Osteocyte (in vitro differentiated cells): ENCODE results near the gene NUCB2. TPM values are rescaled to one million over a fixed set of nuclear protein-coding genes. Genes with fewer than 3 reads are reported as not detected.

Source experiments
- DNase-seq: peaks from one replicate; pipeline ENCODE4 v3.0.0; 2021; ENCODE audit warnings: mixed read lengths; ENCODE audit not compliant: unreplicated experiment; ENCODE audit errors: extremely low spot score
- H3K27ac Mint-ChIP-seq: one replicate; pipeline ENCODE4 v1.8.0; 2021; ENCODE audit warnings: mild to moderate bottlenecking, mixed read lengths; ENCODE audit not compliant: unreplicated experiment
- H3K27me3 Mint-ChIP-seq: one replicate; pipeline ENCODE4 v1.8.0; 2021; ENCODE audit warnings: mixed read lengths; ENCODE audit not compliant: unreplicated experiment
- H3K36me3 Mint-ChIP-seq: one replicate; pipeline ENCODE4 v1.8.0; 2021; ENCODE audit warnings: mixed read lengths; ENCODE audit not compliant: unreplicated experiment
- H3K4me1 Mint-ChIP-seq: one replicate; pipeline ENCODE4 v1.8.0; 2021; ENCODE audit warnings: mixed read lengths; ENCODE audit not compliant: unreplicated experiment
- H3K4me3 Mint-ChIP-seq: one replicate; pipeline ENCODE4 v1.8.0; 2021; ENCODE audit warnings: mild to moderate bottlenecking, moderate library complexity, mixed read lengths; ENCODE audit not compliant: unreplicated experiment
- H3K9me3 Mint-ChIP-seq: one replicate; pipeline ENCODE4 v1.8.0; 2021; ENCODE audit warnings: mixed read lengths; ENCODE audit not compliant: unreplicated experiment
- total RNA-seq: library from RNA; stranded (reverse); gene quantifications from 2 replicates; pipeline ENCODE4 v1.2.1, GENCODE V29; 2021
- TF ChIP-seq, protein P1 (sequence below): fragments of 200-600 bp; sonication (generic); IDR thresholded peaks from 2 replicates; pipeline ENCODE4 v1.5.0; 2021; ENCODE audit warnings: antibody characterized with exemption, mild to moderate bottlenecking, moderate library complexity

NUCB2 gene
- total RNA-seq, 1 donor from 2014 or later = 78.8 TPM

DNA sequence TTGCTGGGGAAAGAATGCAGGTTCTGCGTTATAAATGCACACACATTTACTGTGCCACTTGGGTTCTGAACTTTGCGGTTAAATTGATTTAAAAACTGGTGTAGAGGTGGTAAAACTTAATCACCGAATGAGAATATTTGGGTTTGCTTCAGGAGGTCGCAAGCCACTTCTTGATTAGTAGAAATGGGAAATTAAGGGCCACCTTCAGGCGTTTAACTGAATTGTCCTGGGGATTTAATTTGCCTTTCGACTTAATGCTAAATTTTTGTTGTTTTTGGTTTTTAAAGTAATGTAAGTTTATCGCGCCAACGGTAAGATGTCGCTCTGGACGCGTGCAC, 74.6 kb downstream of the NUCB2 start:
- TF ChIP-seq, protein P1, sequence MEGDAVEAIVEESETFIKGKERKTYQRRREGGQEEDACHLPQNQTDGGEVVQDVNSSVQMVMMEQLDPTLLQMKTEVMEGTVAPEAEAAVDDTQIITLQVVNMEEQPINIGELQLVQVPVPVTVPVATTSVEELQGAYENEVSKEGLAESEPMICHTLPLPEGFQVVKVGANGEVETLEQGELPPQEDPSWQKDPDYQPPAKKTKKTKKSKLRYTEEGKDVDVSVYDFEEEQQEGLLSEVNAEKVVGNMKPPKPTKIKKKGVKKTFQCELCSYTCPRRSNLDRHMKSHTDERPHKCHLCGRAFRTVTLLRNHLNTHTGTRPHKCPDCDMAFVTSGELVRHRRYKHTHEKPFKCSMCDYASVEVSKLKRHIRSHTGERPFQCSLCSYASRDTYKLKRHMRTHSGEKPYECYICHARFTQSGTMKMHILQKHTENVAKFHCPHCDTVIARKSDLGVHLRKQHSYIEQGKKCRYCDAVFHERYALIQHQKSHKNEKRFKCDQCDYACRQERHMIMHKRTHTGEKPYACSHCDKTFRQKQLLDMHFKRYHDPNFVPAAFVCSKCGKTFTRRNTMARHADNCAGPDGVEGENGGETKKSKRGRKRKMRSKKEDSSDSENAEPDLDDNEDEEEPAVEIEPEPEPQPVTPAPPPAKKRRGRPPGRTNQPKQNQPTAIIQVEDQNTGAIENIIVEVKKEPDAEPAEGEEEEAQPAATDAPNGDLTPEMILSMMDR = peak; percentile 34
- Mint-ChIP-seq H3K4me1 (peaks cover 22% of the 10 kb centered on the region), H3K9me3 (no peaks in the 10 kb centered on the region), H3K4me3 (peak overlapping the region; percentile 87), H3K36me3 (no peaks in the 10 kb centered on the region), H3K27ac (peak overlapping the region; percentile 83), H3K27me3 (no peaks in the 10 kb centered on the region)
- DNase-seq = no peak

DNA sequence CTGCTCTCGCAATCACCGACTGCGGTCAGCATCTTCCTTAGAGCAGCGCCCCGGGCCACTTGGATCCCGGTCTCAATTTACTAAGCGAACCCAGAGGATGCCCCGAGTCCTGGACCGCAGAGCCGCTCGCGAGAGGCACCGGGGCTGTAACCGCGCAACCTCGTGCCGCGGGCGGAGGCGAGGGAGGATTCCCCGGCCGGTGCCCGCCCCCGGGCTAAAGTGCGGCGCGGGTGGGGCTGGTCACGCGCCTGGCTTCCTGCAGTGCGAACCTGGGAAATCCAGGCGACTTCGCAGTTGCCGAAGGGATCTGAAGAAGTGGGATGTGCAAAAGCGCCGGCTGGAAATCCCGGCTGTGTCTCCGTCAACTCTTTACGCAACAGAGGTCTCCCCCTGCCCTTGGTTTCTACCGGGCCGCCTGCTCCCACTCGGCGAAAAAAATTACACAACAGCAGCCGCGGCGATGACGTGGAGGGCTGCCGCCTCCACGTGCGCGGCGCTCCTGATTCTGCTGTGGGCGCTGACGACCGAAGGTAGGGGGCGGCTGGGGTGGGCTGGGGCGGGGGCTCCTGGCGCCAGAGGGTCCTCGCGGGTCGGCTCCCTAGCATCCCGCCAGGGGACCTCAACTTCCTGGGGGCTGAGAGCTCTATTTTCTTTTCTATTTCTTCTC, 75.1 kb downstream of the NUCB2 start, which contains the start of gene NCR3LG1:
TSS of gene NCR3LG1 (plus strand) at position 291 of the 667 bp plus-strand sequence. CDS start at position 461, 170 bp downstream.
- H3K27ac Mint-ChIP-seq = peak within 1 kb of the TSS; percentile 83
- H3K27me3 Mint-ChIP-seq = no peaks in the 10 kb centered on the region
- no peaks in the 10 kb centered on the region for H3K9me3 Mint-ChIP-seq
- no peak for DNase-seq
- TF ChIP-seq, protein P1 = no peak
- peaks cover 3% of the 10 kb centered on the region for H3K36me3 Mint-ChIP-seq
- peak within 1 kb of the TSS; percentile 87 for H3K4me3 Mint-ChIP-seq
- H3K4me1 Mint-ChIP-seq = peaks cover 22% of the 10 kb centered on the region

DNA sequence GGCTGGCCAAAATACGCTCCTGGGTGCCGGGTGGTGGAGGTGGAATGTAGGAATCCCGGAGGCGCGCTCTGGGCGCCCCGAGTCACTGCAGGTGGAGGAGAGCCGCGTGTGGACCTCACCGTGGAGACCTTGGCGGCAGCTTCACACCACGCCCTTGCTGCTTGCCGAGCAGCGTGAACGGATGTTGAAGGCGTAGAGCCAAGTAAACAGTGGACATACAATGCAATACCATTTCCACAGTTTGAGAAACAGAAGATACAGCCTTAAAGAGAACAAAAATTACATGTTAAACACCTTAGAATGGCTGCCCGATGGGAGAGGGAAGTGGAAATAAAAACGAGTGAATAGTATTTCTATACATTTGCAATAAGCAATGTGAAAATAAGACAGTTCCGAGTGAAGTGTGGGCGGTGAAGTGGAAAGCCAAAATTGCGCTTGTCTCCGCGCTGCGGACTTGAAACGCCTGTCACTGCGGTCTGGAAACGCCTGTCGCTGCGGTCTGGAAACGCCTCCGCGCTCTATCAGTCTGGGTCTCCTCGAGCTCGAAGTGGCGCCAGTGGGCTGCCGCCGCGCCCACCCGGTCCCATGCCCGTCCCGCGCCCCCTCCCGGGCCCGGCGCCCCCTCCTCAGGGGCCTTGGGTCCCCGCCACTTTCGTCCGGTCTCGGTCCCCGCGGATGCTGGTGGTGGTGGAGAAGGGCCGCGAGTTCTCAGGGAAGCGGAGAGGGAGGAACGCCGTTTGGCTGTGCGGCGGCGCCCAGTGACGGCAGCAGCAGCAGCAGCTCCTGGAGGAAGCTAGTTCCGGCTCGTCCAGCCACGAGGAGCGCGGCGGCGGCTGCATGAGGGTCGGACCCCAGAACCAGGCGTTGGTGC, 76.6 kb downstream of the NUCB2 start:
- peaks cover 4% of the 10 kb centered on the region for H3K36me3 Mint-ChIP-seq
- no peaks in the 10 kb centered on the region for H3K27me3 Mint-ChIP-seq
- peak overlapping the region; percentile 87 for H3K4me3 Mint-ChIP-seq
- TF ChIP-seq, protein P1 = no peak
- peak; percentile 91 for DNase-seq
- no peaks in the 10 kb centered on the region for H3K9me3 Mint-ChIP-seq
- peak overlapping the region; percentile 83 for H3K27ac Mint-ChIP-seq
- peaks cover 22% of the 10 kb centered on the region for H3K4me1 Mint-ChIP-seq

DNA sequence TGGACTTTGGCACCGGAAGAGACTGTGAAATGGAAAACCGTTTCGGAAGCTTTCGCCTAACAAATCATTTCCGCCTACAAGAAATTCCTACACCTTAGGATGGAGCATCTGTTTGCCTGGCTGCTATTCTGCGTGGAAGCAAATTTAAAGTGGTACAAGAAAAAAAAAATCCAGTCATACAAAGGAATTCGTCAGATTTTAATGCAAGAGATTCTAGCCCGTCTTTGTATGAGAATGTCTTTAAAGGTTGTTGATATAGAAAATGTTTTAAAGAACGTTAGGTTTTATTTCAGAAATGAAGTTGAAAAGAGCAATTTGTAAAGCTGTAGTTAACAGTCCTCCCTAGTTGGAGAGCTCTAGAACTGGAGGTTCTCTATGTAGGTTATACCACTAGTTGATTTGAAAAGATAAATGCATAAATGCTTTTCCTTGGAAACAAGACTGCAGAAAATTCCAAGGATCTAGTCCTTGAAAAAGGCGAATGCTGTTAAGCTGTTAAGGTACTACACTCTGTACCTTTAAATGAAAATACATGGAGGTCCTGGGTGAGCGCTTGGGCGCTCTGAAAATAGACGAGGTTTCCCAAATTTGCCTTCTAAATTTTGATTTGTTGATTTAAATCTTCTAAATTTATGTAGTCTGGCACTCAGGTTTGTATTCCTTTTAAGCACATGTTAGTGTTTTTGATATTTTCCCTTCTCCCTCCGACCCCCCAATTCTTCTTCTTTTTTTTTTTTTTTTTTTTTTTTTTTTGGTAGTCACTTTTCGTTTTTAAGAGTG, 77.5 kb downstream of the NUCB2 start:
- Mint-ChIP-seq H3K4me3 (peak overlapping the region; percentile 87), H3K4me1 (peaks cover 22% of the 10 kb centered on the region), H3K27me3 (no peaks in the 10 kb centered on the region), H3K27ac (peak overlapping the region; percentile 83), H3K9me3 (no peaks in the 10 kb centered on the region), H3K36me3 (peaks cover 9% of the 10 kb centered on the region)
- DNase-seq = no peak
- TF ChIP-seq, protein P1 = no peak
